Right forelimb (tissue), 1 donor: ENCODE results near the gene SLC25A43.

ENCODE experiments used
- DNase-seq: peaks from one replicate; pipeline ENCODE4 v3.0.0-alpha.2; 2018

The SLC25A43 gene

GRCh38 chrX:119501511-119502148 lies 102.5 kb downstream of the SLC25A43 start:
- DNase-seq = no peak

GRCh38 chrX:119502727-119503483 lies 103.8 kb downstream of the SLC25A43 start:
- DNase-seq = no peak

- DNase-seq = peak; percentile 47
Observed at GRCh38 chrX:119503484-119503861, 104.3 kb downstream of the SLC25A43 start.
